Activated effector memory CD4-positive, alpha-beta T cell treated with anti-CD3 and anti-CD28 coated beads, Interleukin-2, amount 50 U/mL, for 16 hours (primary cell): Measurements from ENCODE around the gene CXCR6.

ENCODE experiments used
- DNase-seq: peaks from one replicate; pipeline ENCODE4 v3.0.0-alpha.2; 2020

CXCR6 gene

GRCh38 chr3:45943207-45943846 is at the start of gene CXCR6:
Gene CXCR6, plus strand, starts transcription at chr3:45943464. Its CDS starts 3,018 bp downstream, at chr3:45946482.
- DNase-seq, result peak; percentile 77

- DNase-seq, result no peak
Measured at GRCh38 chr3:45894015-45894414, 49.2 kb upstream of the CXCR6 start.

- DNase-seq, result no peak
Measured at GRCh38 chr3:45895686-45896468, 47.4 kb upstream of the CXCR6 start.

GRCh38 chr3:45896956-45897355 is 46.3 kb upstream of the CXCR6 start:
- DNase-seq, result no peak

GRCh38 chr3:45904931-45905330 is 38.3 kb upstream of the CXCR6 start:
- no peak for DNase-seq

GRCh38 chr3:45905755-45906154 is 37.5 kb upstream of the CXCR6 start:
- DNase-seq, result no peak

GRCh38 chr3:45906681-45907407 is 36.4 kb upstream of the CXCR6 start:
- DNase-seq, result no peak

GRCh38 chr3:45907769-45908705 is 35.2 kb upstream of the CXCR6 start:
- DNase-seq, result no peak

GRCh38 chr3:45908761-45909160 is 34.5 kb upstream of the CXCR6 start:
- DNase-seq, result no peak

GRCh38 chr3:45909542-45909941 is 33.7 kb upstream of the CXCR6 start:
- no peak for DNase-seq

- DNase-seq, result no peak
Measured at GRCh38 chr3:45910892-45911291, 32.4 kb upstream of the CXCR6 start.

GRCh38 chr3:45911511-45912226 is 31.6 kb upstream of the CXCR6 start:
- DNase-seq, result no peak

- no peak for DNase-seq
Measured at GRCh38 chr3:45912435-45912834, 30.8 kb upstream of the CXCR6 start.

GRCh38 chr3:45914362-45915058 is 28.8 kb upstream of the CXCR6 start:
- no peak for DNase-seq

- no peak for DNase-seq
Measured at GRCh38 chr3:45915059-45915439, 28.2 kb upstream of the CXCR6 start.

- peak; percentile 93 for DNase-seq
Measured at GRCh38 chr3:45915518-45916231, 27.6 kb upstream of the CXCR6 start.

- DNase-seq, result no peak
Measured at GRCh38 chr3:45917146-45917898, 25.9 kb upstream of the CXCR6 start.

- peak; percentile 56 for DNase-seq
Measured at GRCh38 chr3:45921158-45922038, 21.9 kb upstream of the CXCR6 start.

- peak; percentile 43 for DNase-seq
Measured at GRCh38 chr3:45922039-45922326, 21.3 kb upstream of the CXCR6 start.
